T-helper 17 cell (primary cell): Measurements from ENCODE around the gene GPR150. TPM values are rescaled to one million over a fixed set of nuclear protein-coding genes. Genes with fewer than 3 reads are reported as not detected.

Source experiments
- ATAC-seq: fragments of 150-1000 bp; cut with Tn5 transposase; 2 replicates; pipeline ENCODE4 v1.10.0; 2021; ENCODE audit warnings: mild to moderate bottlenecking, moderate library complexity
- DNase-seq, 3 donors: peaks; one replicate each; pipeline versions ENCODE4 v3.0.0 to v3.0.0-alpha.2; 2020 to 2021
- H3K9me3 ChIP-seq: one replicate; pipeline ENCODE4 v1.7.0; 2013; ENCODE audit warnings: low read length, mild to moderate bottlenecking; ENCODE audit not compliant: control insufficient read depth, poor library complexity, severe bottlenecking
- H3K27ac Mint-ChIP-seq: one replicate; pipeline ENCODE4 v1.8.0; 2022; ENCODE audit warnings: mild to moderate bottlenecking, moderate library complexity, mixed read lengths
- H3K27me3 Mint-ChIP-seq: one replicate; pipeline ENCODE4 v1.8.0; 2022; ENCODE audit warnings: mixed read lengths
- H3K36me3 Mint-ChIP-seq: one replicate; pipeline ENCODE4 v1.8.0; 2022; ENCODE audit warnings: low read depth, mixed read lengths
- H3K4me1 Mint-ChIP-seq: one replicate; pipeline ENCODE4 v1.8.0; 2022; ENCODE audit warnings: mild to moderate bottlenecking, mixed read lengths
- H3K4me3 Mint-ChIP-seq: one replicate; pipeline ENCODE4 v1.8.0; 2022; ENCODE audit warnings: mild to moderate bottlenecking, moderate library complexity, mixed read lengths
- total RNA-seq, 4 donors: library from RNA in 2 of 4; stranded (reverse) in 2 of 4; gene quantifications; one replicate each; pipeline ENCODE4 v1.2.3 and lab custom pipeline; 2022 to 2026

The GPR150 gene
- total RNA-seq, 2 donors from 2014 or later = 1.8 to 2.5 TPM

GRCh38 chr5:95611396-95611795 lies 8.5 kb upstream of the GPR150 start:
- Mint-ChIP-seq H3K27ac (no peak overlapping the region), H3K4me3 (no peak overlapping the region), H3K36me3 (peaks cover 2% of the 10 kb centered on the region), H3K27me3 (no peaks in the 10 kb centered on the region), H3K4me1 (peaks cover 14% of the 10 kb centered on the region)
- H3K9me3 ChIP-seq = no peaks in the 10 kb centered on the region
- no peak for DNase-seq
- ATAC-seq = no peak

DNA sequence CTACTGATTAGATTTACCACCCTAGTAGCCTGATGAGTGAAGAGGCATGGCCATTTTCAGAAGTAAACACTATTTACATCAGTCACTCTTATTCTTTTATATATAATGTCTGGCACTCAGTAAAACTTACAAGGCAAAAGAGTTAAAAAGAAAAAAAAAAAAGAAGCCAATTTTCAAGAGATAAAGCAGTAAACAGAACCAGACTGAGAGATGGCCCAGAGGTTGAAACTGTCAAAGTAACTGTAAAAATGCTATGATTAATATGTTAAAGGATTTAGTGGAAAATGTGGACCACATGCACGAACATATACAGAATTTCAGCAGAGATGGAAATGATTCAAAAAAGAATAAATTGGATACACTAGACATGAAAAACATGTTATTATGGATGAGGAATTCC lies 6.4 kb upstream of the GPR150 start:
- H3K4me3 Mint-ChIP-seq = no peak overlapping the region
- ATAC-seq = no peak
- peaks cover 26% of the 10 kb centered on the region for H3K4me1 Mint-ChIP-seq
- no peak for DNase-seq
- no peaks in the 10 kb centered on the region for H3K27me3 Mint-ChIP-seq
- no peak overlapping the region for H3K27ac Mint-ChIP-seq
- peaks cover 5% of the 10 kb centered on the region for H3K36me3 Mint-ChIP-seq
- H3K9me3 ChIP-seq = no peaks in the 10 kb centered on the region

DNA sequence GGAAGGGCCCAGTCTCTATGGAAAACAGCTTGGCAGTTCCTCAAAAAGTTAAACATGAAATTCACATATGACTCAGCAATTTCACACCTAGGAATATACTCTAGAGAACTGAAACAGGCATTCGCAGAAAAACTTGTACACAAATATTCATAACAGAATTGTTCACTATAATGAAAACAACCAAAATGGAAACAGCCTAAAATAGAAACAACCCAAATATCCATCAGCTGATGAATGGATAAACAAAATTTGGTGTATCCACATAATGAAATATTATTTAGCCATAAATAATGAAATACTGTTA lies 4.8 kb upstream of the GPR150 start:
- H3K9me3 ChIP-seq = no peaks in the 10 kb centered on the region
- H3K27ac Mint-ChIP-seq = peak overlapping the region; percentile 65
- H3K27me3 Mint-ChIP-seq = no peaks in the 10 kb centered on the region
- DNase-seq = no peak
- peaks cover 39% of the 10 kb centered on the region for H3K4me1 Mint-ChIP-seq
- H3K36me3 Mint-ChIP-seq = peaks cover 5% of the 10 kb centered on the region
- H3K4me3 Mint-ChIP-seq = no peak overlapping the region
- no peak for ATAC-seq

GRCh38 chr5:95617057-95617456 lies 2.8 kb upstream of the GPR150 start:
- H3K9me3 ChIP-seq = no peaks in the 10 kb centered on the region
- Mint-ChIP-seq H3K4me1 (peaks cover 44% of the 10 kb centered on the region), H3K4me3 (peak overlapping the region; percentile 22), H3K36me3 (peaks cover 5% of the 10 kb centered on the region), H3K27me3 (no peaks in the 10 kb centered on the region), H3K27ac (no peak overlapping the region)
- DNase-seq (no peak), ATAC-seq (no peak)

DNA sequence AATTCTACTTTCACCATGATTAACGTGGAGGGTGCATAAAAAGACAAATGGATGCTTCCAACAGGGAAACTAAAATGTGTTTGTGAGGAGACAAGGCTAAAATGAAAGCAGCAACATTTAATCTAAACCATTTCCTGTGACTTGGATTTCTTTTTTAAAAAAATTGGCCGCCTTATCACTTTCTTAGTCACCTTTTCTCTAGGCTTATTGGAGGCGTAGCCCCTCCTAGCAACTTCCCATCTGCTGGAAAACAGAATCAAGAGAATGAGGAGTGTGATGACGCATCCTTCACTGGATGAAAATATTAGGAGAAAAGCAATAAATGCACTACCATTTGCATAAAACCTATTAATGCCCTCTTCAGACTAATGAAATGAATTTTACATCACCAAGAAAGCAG lies 791 bp upstream of the GPR150 start:
- peaks cover 57% of the 10 kb centered on the region for H3K4me1 Mint-ChIP-seq
- peaks cover 5% of the 10 kb centered on the region for H3K36me3 Mint-ChIP-seq
- ATAC-seq (no peak), DNase-seq (no peak)
- H3K27me3 Mint-ChIP-seq = no peaks in the 10 kb centered on the region
- H3K27ac Mint-ChIP-seq = peak overlapping the region; percentile 95
- H3K9me3 ChIP-seq = no peaks in the 10 kb centered on the region
- H3K4me3 Mint-ChIP-seq = peak overlapping the region; percentile 95

DNA sequence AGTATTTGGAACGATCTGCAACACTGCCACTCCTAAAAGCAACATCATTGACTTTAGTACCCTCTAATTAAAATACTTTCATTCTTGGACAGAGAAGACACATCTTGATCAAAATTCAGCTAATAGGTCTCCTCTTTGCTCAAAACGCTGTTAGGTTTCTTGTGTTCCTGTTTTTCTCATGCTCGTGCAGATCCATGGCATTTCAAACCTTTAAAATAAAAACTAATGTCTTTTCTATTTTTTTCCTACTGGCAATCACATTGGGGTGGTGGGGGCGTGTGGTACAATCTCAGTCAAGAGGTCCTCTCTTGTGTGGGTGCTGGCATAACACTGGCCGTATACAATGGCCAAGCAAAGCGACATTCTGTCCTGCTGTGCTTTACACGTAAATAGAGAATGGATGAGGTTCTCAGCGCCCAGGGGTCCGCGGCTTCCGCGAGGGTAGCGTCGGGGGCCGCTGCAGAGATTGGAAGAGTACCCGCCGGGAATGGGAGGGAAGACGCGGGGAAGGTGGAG lies 315 bp upstream of the GPR150 start:
- no peak for DNase-seq
- H3K4me1 Mint-ChIP-seq = peaks cover 57% of the 10 kb centered on the region
- ATAC-seq = no peak
- H3K9me3 ChIP-seq = no peaks in the 10 kb centered on the region
- peak overlapping the region; percentile 95 for H3K27ac Mint-ChIP-seq
- peaks cover 4% of the 10 kb centered on the region for H3K36me3 Mint-ChIP-seq
- peak overlapping the region; percentile 95 for H3K4me3 Mint-ChIP-seq
- H3K27me3 Mint-ChIP-seq = no peaks in the 10 kb centered on the region

DNA sequence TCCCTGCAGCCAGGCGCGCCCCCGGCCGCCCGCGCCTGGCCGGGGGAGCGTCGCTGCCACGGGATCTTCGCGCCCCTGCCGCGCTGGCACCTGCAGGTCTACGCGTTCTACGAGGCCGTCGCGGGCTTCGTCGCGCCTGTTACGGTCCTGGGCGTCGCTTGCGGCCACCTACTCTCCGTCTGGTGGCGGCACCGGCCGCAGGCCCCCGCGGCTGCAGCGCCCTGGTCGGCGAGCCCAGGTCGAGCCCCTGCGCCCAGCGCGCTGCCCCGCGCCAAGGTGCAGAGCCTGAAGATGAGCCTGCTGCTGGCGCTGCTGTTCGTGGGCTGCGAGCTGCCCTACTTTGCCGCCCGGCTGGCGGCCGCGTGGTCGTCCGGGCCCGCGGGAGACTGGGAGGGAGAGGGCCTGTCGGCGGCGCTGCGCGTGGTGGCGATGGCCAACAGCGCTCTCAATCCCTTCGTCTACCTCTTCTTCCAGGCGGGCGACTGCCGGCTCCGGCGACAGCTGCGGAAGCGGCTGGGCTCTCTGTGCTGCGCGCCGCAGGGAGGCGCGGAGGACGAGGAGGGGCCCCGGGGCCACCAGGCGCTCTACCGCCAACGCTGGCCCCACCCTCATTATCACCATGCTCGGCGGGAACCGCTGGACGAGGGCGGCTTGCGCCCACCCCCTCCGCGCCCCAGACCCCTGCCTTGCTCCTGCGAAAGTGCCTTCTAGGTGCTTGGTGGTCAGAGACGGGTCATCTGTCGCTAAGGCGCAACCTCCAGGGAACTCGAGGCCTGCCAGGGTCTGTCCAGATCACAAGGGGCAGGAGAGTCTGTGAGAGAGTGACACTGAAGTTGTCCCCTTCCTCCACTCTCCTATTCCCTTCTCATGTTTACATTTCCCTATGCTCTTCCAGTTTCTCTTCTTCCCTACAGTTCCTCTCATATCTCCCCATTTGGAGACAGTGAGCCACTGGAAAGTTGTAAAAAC lies 1.3 kb downstream of the GPR150 start:
- DNase-seq = peak; percentile 24 to 42 (median 31)
- H3K9me3 ChIP-seq = no peaks in the 10 kb centered on the region
- Mint-ChIP-seq H3K27ac (peak overlapping the region; percentile 91), H3K4me1 (peaks cover 52% of the 10 kb centered on the region), H3K4me3 (peak overlapping the region; percentile 93), H3K27me3 (no peaks in the 10 kb centered on the region), H3K36me3 (peaks cover 3% of the 10 kb centered on the region)
- peak; percentile 45 for ATAC-seq

DNA sequence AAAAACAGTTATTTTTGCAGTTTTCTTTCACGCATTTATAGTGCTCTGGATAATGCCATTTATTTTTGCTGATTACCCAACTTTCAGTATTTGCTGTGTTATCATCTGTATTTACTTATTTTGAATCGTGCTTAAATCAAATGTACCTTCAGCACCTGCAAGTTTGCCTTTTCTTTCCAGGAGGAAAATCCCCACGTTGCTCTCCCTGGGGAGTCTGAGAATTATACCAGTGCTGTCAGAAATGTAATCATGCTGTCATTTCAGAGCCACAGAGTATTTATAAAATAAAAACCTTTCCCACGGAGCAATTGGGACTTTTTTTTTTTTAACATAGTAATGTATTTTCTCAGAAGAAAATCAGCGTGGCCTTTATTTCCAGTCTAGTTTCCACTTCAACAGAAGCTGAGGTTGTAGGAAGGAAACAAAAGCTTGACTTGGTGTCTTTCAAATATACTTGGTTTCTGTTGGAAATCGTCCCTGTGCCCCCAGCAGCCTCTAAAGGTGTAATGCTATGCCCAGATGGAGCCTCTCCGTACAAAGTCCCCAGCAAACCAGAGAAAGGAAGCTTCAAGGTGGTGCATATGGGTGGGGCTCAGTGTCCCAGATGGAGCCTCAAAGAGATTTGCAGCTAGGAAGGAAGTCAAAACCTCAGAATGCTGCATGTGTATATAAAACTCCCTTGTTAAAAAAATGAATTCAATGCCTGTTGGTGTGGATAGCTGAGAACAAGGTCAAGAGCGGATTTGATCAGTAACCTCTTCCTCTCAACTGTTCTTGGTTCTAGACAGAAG lies 2.1 kb downstream of the GPR150 start:
- Mint-ChIP-seq H3K27me3 (no peaks in the 10 kb centered on the region), H3K36me3 (peaks cover 3% of the 10 kb centered on the region), H3K4me3 (peak overlapping the region; percentile 93), H3K4me1 (peaks cover 48% of the 10 kb centered on the region), H3K27ac (peak overlapping the region; percentile 91)
- peak in 2 of 3 donors; percentile 31 to 42 for DNase-seq
- ATAC-seq = peak; percentile 80
- H3K9me3 ChIP-seq = no peaks in the 10 kb centered on the region

- DNase-seq = no peak
- Mint-ChIP-seq H3K27me3 (no peaks in the 10 kb centered on the region), H3K36me3 (no peaks in the 10 kb centered on the region), H3K4me1 (peaks cover 38% of the 10 kb centered on the region), H3K4me3 (no peak overlapping the region), H3K27ac (peak overlapping the region; percentile 91)
- H3K9me3 ChIP-seq = no peaks in the 10 kb centered on the region
- no peak for ATAC-seq
These were observed 3.8 kb downstream of the GPR150 start for GRCh38 chr5:95623706-95624105.

DNA sequence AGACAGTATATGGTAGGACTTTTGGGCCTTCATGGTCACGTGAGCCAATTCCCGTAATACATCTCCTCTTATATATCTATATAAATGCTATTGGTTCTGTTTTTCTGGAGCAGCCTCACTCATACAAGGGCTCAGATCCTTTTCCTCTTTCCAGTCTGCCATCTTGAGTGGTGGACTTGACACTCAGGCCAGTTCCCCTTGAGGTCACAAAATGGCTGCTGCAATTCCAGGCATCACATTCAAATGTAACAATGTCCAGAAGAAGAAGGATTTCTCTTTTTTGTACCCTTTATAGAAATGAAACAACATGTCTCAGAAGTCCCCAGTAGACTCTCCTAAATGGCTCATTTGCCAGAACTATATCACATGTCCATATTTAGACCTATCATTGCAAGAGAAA lies 4.5 kb downstream of the GPR150 start:
- no peaks in the 10 kb centered on the region for H3K36me3 Mint-ChIP-seq
- H3K27ac Mint-ChIP-seq = peak overlapping the region; percentile 91
- ATAC-seq (no peak), DNase-seq (no peak)
- H3K27me3 Mint-ChIP-seq = no peaks in the 10 kb centered on the region
- H3K4me3 Mint-ChIP-seq = no peak overlapping the region
- H3K4me1 Mint-ChIP-seq = peaks cover 32% of the 10 kb centered on the region
- H3K9me3 ChIP-seq = no peaks in the 10 kb centered on the region

- DNase-seq (no peak), ATAC-seq (no peak)
- no peak overlapping the region for H3K27ac Mint-ChIP-seq
These were observed 6.8 kb downstream of the GPR150 start for GRCh38 chr5:95626701-95627100.

DNA sequence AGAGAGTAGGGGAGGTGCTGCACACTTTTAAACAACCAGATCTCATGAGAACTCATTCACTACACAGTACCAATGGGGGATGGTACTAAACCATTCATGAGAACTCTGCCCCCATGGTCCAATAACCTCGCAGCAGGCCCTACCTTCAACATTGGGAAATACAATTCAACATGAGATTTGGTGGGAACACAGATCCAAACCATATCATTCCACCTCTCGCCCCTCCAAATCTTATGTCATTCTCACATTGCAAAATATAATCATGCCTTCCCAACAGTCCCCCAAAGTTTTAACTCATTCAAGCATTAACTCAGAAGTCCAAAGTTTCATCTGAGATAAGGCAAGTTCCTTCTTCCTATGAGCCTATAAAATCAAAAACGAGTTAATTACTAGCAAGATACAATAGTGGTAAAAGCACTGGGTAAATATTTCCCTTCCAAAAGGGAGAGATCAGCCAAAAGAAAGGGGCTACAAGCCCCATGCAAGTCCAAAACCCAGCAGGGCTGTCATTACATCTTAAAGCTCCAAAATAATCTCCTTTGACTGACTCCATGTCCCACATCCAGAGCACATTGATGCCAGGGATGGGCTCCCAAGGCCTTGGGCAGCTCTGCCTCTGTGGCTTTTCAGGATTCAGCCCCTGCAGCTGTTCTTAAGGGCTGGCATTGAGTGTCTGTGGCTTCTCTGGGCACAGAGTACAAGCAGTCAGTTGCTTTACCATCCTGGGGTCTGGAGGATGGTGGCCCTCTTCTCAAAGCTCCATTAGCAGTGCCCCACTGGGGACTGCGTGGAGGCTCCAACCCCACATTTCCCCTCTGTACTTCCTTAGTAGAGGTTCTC lies 8.3 kb downstream of the GPR150 start:
- H3K27ac Mint-ChIP-seq = no peak overlapping the region
- H3K27me3 Mint-ChIP-seq = no peaks in the 10 kb centered on the region
- ATAC-seq (no peak), DNase-seq (no peak)
- no peak overlapping the region for H3K4me3 Mint-ChIP-seq
- H3K9me3 ChIP-seq = no peaks in the 10 kb centered on the region
- peaks cover 27% of the 10 kb centered on the region for H3K4me1 Mint-ChIP-seq
- H3K36me3 Mint-ChIP-seq = no peaks in the 10 kb centered on the region

More at GRCh38 chr5:95626701-95627100, 6.8 kb downstream of the GPR150 start:
- Mint-ChIP-seq H3K4me1 (peaks cover 30% of the 10 kb centered on the region), H3K36me3 (no peaks in the 10 kb centered on the region), H3K4me3 (no peak overlapping the region), H3K27me3 (no peaks in the 10 kb centered on the region)
- H3K9me3 ChIP-seq = no peaks in the 10 kb centered on the region

GRCh38 chr5:95628933-95629332 lies 9.0 kb downstream of the GPR150 start:
- no peak overlapping the region for H3K27ac Mint-ChIP-seq
- H3K9me3 ChIP-seq = no peaks in the 10 kb centered on the region
- H3K36me3 Mint-ChIP-seq = no peaks in the 10 kb centered on the region
- DNase-seq (no peak), ATAC-seq (no peak)
- H3K27me3 Mint-ChIP-seq = no peaks in the 10 kb centered on the region
- H3K4me1 Mint-ChIP-seq = peaks cover 21% of the 10 kb centered on the region
- no peak overlapping the region for H3K4me3 Mint-ChIP-seq
